CD4-positive, alpha-beta T cell treated with Interleukin-1 beta for 1 hour (primary cell): ENCODE measurements around the gene SPACA5B.
A peak's percentile ranks its signal among the peaks of the same experiment; 100 is the strongest.
"Not testable (repeated sequence)": the region's sequence is repeated elsewhere in the genome, so short reads cannot be mapped to it uniquely, and the experiment has no call there.

Source experiments
- DNase-seq, 2 donors: peaks; one replicate each; pipeline ENCODE4 v3.0.0-alpha.2; 2020 to 2022

Gene SPACA5B

DNA sequence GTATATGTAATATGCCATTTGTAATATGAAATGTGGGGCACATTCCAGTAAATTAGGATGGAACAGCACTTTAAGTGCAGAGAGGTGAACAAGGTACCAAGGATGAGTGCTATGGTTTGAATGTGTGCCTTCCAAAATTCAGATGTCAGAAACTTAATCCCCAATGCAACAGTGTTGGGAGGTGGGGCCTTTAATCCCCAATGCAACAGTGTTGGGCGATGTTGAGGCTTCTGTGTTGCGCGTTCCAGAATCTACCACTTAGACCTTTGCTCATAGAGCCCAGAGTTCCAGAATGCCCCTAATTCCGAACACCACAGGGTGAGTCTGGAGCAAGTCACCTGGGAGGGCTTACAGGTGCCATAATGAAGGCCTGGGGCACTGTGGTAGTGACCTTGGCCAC, at the start of gene SPACA5B:
SPACA5B (plus strand) TSS at position 301 of the 400 bp plus-strand sequence; CDS start at position 363, 62 bp downstream.
- not testable (repeated sequence) for DNase-seq

DNA sequence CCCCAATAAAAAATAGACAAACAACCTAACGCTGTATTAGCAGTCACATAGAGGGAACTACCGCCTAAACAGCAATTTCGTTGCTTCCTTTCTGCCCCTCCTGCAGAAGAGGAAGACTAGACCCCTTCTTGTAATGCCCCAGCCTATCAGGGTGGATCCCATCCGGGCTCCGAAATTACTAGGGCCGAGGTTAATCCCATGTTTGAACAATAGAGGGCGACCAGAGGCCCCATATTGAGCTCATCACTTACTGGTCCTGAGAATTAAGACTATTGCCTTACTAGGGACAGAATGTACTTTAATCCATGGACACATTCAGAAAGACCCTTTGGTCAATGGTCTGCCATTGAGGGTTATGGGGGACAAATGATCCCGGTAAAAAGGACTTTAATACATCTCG, 47.2 kb upstream of the SPACA5B start:
- DNase-seq, result peak; percentile 37 to 55

DNA sequence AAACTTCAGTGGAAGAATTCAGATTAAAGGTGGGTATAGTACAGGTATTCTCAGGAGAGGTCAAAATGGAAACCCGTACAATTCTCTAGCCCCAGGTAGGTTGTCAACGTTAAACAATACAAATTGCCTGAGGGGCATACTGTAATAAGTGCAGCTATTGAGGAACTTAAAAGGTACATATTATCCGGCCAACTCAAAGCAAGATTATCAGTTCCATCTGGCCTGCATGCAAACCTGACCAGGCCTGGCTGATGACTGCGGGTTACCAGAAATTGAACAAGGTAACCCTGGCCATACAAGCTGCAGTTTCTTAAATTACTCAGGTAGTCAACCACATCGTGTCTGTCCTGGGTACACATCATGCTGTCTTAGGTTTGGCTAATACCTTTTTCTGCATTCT, 46.7 kb upstream of the SPACA5B start:
- DNase-seq, result no peak

DNA sequence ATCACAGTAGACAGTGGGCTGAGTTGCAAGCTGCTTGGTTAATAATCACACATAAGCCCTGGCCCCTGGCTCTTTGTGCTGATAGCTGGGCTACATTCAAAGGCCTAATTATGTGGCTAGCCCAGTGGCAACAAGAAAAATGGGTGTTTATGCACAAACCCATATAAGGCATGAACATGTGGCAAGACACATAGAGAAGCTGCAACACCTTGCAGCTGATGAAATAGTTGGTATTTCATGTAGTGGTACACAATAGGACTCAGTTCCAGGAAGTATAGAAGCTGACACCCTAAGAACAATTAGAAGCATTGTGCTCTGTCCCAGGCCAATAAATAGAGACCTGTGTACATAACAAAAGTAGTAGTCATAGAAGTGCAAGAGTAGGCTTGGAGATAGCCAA, 44.3 kb upstream of the SPACA5B start:
- no peak for DNase-seq

DNA sequence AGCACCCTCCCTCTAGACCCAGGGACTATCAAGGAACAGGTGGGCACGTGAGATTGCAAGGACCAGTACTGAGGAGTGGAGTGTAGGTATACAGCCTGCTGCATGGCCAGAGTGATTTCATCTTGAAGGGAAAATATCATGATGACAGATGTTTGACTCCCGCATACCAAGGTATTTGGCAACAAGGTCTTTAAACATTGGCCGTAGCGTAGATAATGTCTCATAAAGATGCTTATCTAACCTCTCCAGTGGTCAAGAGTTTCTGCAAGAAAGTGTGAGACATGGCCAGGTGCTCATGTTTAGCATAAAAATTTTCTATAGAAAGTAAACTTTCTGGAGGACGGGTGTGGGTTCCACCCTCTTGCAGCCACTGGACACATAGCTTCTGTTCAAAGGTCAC, 40.3 kb upstream of the SPACA5B start:
- no peak for DNase-seq

DNA sequence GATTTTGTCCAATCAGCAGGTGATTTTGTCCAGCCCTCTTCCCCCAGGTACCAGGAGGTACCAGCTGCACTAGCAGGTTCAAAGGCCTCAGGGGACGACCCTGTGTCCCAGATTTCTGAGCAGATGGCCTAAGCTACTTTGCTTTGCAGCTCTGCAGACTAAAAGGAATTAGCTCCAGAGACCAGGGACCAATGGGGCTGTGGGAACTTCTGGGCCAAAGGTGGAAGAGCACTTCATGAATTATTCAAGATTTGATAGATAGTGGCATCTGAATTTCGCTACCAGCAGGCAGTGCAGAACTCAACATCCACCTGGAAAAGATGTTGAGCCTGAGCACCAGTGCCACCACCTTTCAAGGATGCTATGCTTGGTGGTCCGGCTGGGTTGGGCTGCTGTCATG, 37.9 kb upstream of the SPACA5B start:
- DNase-seq, result not testable (repeated sequence)

DNA sequence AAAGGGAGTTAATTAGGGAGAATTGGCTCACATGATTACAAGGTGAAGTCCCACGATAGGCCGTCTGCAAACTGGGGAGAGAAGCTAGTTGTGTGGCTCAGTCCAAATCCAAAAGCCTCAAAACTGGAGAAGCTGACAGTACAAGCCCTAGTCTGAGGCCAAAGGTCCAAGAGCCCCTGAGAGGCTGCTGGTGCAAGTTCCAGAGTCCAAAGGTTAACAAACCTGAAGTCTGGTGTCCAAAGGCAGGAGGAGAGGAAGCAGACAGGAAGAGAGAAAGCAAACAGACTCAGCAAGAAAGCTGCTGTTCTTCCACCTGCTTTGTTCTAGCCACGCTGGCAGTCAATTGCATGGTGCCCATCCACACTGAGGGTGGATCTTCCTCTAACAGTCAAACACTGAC, 29.0 kb upstream of the SPACA5B start:
- no peak for DNase-seq

DNA sequence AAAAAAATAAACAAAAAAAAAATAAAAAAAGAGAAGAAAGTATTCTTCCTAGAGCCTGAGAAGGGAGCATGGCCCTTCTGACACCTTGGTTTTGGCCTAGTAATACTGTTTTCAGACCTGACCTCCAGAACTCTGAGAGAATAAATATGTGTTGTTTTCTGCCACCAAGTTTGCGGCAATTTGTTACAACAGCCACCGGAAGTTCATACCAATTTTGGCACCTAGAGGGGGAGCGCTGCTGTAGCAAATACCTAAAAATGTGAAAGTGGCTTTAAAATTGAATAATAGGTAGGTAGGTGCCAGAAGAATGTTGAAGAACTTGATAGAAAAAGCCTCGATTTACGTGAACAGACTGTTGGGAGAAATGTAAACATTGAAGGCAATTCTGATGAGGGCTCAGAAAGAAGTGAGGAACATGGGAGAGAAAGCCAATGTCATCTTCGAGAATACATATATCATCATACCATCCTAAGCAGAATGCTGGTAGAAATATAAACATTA, 27.5 kb upstream of the SPACA5B start:
- no peak for DNase-seq

DNA sequence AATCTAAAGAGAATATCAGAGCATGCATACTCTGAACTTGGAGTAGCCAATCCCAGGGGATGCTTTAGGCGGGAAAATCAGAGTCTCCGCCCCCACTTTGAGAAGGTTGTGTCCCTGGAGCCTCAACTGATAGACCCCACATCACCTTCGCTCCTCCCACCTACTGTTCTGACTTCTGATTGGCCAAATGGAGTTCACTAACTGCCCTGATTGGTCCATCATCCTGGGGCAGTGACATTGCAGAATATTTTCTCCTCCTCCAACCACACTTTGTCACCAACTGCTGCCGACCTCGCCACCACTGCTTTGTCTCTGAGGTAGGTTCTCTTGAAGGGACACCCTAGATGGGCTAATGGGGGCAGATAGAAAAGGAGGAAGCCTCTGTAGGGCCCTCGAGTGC, 22.7 kb upstream of the SPACA5B start:
- DNase-seq, result no peak

DNA sequence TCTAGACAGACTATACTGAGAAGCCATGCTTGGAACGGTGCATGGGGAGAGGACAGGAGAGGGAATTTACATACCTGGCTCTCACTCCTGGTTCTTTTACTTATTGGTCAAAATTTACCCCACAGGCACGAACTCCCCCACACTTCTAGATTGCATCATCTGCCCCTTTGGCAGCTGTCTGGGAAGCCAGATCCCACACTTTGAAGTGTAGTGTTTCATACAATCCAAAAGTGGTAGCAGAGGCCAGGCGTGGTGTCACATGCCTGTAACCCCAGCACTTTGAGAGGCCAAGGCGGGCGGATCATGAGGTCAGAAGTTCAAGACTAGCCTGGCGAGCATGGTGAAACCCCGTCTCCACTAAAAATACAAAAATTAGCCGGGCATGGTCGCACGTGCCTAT, 5.1 kb upstream of the SPACA5B start:
- DNase-seq, result not testable (repeated sequence)

DNA sequence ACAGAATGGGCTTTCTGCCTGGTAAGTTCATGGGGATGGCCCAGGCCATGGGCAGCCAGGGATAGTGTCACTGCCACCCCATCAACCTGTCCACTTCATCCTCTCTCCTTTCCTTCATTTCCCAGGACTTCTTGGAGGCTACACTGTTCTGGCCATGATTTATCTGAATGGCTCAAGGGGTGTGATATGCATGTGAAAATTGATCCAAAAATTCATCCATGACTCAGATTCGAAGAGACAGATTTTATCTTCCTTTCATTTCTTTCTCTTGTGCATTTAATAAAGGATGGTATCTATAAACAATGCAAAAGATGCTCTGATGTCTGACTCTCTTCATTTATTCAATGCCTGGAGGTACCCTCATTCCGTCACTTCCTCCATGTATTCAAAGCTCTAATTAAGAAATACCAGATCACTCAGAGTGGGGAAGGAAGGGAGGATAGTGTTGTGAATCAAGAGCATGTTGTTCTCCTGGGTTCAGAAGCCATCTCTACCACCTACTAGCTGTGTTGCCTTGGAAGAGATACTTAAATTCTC, 1.9 kb downstream of the SPACA5B start:
- not testable (repeated sequence) for DNase-seq

DNA sequence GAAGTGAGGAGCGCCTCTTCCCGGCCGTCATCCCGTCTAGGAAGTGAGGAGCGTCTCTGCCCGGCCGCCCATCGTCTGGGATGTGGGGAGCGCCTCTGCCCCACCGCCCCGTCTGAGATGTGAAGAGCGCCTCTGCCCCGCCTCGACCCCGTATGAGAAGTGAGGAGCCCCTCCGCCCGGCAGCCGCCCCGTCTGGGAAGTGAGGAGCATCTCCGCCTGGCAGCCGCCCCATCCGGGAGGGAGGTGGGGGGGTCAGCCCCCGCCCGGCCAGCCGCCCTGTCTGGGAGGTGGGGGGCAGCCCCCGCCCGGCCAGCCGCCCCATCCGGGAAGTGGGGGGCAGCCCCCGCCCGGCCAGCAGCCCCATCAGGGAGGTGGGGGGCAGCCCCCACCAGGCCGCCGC, 8.7 kb downstream of the SPACA5B start:
- not testable (repeated sequence) for DNase-seq

DNA sequence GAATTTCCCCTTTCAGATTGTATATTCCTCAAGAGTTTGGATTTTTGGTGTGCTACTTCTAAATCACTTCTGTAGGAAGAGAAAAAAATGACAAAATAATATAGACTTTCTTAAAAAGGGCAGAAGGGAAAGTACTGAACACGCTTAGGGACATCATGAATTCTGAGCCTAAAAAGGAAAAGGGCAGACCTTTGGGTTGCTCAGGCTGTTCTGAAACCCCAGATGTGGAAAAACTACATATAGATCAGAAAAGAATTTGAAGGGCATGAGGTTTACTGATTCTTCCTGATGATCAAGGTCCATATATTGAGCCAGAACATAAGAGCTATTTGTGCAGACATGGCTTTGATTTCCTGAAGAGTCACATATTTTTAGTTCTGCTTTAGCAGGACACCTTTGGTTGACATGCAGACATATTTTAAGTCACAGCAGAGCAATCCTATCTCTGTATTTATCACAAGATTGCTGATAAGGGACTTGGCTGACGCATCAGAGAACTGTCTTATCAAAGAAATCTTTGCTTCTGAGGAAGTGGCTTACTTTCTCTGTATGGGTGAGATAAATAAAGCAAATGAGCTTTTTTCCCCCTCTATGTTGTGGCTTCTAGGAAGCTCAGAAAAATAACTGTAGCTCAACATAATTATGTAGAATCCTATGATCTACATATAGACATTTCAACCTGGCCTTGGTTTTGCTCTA, 11.5 kb downstream of the SPACA5B start:
- not testable (repeated sequence) for DNase-seq

DNA sequence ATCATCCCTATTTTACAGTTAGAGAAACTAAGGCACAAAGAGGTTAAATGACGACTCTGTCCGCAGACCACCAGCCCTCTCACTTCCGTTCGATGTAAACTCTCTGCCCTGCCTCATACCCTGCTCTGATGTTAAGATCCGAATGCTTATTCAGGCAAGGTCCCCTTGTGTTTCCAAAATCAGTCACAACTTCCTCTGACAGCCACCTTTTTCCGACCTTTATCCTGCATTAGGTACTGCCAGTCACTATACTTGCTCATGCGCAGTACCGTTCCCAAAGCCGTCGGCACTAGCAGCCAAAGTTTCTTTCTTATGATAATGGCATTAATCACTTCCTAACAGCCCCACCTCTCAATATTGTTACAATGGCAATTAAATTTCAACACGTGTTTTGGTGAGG, 12.3 kb downstream of the SPACA5B start:
- DNase-seq, result peak in 1 of 2 donors; percentile 0

DNA sequence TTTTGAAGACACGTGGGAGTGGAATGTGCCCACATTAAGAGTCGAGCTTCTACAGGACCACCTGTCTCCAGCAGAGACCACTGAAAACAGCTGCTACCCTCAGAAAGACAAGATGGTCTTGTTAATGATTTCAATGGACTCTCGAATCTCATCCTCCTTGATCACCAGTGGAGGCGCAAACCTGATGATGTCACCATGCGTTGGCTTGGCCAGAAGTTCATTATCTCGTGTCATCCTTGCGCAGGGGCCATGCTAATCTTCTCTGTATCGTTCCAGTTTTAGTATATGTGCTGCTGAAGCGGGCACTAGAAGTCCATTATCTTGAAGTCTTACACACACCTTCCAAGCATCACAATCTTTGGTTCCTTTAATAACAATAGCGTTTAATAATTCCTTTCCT, 23.3 kb downstream of the SPACA5B start:
- no peak for DNase-seq

DNA sequence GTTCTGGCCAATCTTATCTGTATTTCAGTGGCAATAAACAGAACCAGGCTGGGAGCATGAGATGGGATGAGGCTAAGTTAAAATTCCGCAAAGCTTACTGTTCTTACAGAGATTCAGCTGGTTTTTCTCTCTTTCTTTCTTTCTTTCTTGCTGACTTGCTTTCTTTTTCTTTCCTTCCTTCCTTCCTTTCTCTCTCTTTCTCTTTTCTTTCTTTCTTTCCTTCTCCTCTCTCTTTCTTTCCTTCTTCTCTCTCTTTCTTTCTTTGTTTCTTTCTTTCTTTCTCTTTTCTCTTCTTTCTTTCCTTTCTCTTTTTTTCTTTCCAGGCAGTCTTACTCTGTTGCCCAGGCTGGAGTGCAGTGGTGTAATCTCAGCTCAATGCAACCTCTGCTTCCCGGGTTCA, 24.4 kb downstream of the SPACA5B start:
- no peak for DNase-seq

DNA sequence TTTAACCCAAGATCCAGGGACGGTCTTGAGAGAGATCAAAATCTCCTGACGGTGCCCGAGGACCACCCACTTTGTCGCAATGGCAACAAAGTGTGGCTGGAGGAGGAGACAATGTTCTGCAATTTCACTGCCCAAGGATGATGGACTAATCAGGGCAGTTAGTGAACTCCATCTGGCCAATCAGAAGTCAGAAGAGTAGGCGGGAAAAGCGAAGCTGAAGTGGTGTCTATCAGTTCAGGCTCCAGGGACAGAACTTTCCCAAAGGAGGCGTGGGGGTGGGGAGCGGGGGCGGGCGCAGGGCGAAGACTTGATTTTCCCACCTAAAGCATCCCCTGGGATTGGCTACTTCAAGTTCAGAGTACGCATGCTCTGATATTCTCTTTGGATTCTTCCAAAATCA, 25.6 kb downstream of the SPACA5B start:
- no peak for DNase-seq

DNA sequence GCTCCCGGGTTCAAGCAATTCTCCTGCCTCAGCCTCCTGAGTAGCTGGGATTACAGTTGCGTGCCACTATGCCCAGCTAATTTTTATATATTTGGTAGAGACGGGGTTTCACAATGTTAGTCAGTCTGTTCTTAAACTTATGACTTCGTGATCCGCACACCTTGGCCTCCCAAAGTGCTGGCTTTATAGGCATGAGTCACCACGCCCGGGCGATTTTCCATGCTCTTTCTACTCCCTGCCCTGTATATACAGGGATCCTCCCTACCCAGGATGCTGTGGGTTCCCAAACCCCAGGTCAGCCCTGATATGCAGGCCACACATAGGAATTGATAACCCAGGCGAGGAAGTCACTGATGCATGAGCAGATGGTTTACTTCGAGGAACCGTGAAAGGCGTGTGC, 34.8 kb downstream of the SPACA5B start:
- no peak for DNase-seq

DNA sequence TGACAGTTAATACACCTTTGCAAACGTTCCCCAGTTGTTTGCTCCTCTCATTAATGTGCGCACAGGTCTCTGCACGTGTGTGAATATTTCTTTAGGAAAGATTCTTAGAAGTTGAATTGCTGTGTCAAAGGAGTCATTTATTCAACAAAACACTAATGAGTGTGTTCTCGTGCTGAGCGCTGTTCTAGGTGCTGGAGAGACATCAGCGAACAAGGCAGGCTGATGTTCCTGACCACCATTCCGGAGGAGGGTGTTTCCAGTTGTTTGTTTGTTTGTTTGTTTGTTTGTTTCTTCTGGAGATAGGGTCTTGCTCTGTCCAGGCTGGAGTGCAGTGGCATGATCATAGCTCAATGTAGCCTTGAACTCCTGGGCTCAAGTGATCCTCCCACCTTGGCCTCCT, 35.9 kb downstream of the SPACA5B start:
- DNase-seq, result not testable (repeated sequence)

DNA sequence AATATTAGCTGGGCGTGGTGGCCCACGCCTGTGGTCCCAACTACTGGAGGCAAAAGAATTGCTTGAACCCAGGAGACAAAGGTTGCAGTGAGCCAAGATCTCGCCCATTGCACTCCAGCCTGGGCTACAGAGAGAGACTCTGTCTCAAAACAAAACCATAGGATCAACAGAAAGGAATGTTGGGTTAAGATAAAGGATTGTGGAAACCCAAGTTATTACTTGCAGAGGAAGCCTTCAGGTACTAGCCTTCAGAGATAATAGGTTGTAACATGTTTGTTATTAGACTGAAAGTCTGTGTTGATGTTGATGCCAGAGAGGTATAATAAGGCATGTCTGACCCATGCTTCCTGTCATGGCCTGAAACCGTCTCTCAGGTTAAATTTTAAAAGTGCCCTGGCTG, 49.3 kb downstream of the SPACA5B start:
- DNase-seq, result no peak

DNA sequence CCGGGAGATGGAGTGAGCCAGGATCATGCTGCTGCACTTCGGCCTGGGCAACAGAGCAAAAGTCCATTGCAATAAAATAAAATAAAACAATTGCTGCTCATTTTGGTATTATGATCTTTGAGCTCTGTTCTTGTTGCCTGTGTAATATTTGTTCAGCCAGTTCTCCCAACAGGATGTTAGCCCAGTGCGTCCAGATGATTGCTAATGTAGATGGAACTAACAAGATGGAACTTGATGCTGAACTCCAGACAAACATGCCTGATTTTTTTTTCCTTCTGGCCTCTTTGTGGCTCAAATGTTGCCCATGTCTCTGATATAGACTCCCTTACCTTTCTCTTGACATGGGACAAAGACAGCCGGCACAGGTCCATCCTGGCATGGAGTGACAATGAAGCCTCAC, 50.4 kb downstream of the SPACA5B start:
- no peak for DNase-seq

DNA sequence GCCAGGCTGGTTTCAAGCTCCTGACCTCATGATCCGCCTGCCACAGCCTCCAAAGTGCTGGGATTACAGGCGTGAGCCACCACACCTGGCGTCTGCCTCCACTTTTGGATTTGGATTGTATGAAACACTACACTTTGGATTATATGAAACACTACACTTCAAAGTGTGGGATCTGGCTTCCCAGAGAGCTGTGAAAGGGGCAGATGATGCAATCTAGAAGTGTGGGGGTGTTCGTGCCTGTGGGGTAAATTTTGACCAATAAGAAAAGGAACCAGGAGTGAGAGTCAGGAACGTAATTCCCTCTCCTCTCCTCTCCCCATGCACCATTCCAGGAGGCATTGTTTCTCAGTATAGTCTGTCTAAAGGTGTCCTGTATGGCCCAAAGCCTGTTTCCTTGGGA, 51.5 kb downstream of the SPACA5B start:
- not testable (repeated sequence) for DNase-seq
